ENCODE data around the gene OR2Z1.

DNA sequence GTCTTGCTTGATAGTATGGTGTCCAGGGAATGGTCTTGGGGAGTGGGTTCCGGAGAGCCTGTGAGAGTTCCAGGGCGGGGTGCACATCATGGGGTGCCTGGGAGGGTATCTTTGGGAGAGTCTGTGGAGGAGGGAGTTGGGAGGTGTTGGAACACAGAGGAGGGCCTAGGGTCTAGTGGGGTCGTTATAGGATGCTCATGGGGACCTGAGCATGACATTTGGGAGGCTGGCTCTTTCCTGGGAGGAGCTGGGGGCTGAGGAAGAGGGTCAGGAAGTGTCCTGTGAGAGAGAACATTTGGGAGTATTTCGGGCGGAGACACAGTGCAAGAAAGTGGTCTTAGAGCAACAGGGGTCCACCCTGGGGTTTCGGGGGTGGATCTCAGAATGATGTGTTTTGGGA lies 25.5 kb upstream of the OR2Z1 start:
- TF ChIP-seq, protein P1, sequence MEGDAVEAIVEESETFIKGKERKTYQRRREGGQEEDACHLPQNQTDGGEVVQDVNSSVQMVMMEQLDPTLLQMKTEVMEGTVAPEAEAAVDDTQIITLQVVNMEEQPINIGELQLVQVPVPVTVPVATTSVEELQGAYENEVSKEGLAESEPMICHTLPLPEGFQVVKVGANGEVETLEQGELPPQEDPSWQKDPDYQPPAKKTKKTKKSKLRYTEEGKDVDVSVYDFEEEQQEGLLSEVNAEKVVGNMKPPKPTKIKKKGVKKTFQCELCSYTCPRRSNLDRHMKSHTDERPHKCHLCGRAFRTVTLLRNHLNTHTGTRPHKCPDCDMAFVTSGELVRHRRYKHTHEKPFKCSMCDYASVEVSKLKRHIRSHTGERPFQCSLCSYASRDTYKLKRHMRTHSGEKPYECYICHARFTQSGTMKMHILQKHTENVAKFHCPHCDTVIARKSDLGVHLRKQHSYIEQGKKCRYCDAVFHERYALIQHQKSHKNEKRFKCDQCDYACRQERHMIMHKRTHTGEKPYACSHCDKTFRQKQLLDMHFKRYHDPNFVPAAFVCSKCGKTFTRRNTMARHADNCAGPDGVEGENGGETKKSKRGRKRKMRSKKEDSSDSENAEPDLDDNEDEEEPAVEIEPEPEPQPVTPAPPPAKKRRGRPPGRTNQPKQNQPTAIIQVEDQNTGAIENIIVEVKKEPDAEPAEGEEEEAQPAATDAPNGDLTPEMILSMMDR (IDR thresholded peaks at IDR 0.05) = no peak
- no peak for TF ChIP-seq POLR2A (IDR thresholded peaks at IDR 0.05)
